ENCODE measurements around the gene PYGO2.

DNA sequence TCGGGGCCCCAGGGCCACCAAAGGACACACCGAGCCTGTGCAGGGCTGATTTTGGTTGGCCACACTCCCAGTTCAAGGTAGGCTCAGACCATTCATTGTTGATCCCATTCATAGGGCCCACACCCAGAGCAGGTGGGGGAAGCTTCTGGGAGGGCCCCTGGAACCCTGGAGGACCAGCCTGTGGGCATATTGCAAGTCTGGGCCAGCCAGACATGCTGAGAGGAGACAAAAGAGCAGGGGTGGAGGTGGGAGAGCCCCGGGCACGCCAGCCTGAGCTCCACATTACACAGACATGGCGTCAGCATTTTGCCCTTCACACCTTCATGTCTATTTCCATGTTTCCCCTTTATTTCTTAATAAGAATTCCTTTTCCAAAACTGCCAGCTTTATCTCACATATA lies 50.7 kb downstream of the PYGO2 start:
- TF ChIP-seq, protein P1, sequence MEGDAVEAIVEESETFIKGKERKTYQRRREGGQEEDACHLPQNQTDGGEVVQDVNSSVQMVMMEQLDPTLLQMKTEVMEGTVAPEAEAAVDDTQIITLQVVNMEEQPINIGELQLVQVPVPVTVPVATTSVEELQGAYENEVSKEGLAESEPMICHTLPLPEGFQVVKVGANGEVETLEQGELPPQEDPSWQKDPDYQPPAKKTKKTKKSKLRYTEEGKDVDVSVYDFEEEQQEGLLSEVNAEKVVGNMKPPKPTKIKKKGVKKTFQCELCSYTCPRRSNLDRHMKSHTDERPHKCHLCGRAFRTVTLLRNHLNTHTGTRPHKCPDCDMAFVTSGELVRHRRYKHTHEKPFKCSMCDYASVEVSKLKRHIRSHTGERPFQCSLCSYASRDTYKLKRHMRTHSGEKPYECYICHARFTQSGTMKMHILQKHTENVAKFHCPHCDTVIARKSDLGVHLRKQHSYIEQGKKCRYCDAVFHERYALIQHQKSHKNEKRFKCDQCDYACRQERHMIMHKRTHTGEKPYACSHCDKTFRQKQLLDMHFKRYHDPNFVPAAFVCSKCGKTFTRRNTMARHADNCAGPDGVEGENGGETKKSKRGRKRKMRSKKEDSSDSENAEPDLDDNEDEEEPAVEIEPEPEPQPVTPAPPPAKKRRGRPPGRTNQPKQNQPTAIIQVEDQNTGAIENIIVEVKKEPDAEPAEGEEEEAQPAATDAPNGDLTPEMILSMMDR (IDR thresholded peaks at IDR 0.05), result no peak
- no peak for TF ChIP-seq POLR2A (IDR thresholded peaks at IDR 0.05)
